HepG2 (cell line): ENCODE results near the gene CDH22. TPM values are rescaled to one million over a fixed set of nuclear protein-coding genes. Genes with fewer than 3 reads are reported as not detected.

ENCODE experiments used
- ATAC-seq: fragments of 200-7000 bp; cut with Tn5 transposase; 3 replicates; pipeline ENCODE4 v1.9.1; 2020; ENCODE audit warnings: mild to moderate bottlenecking, moderate library complexity
- BruUV-seq: library from RNA; stranded (reverse); fragments of 400-500 nt; replicated peaks from 2 replicates; lab custom pipeline; 2021; lab: Mats Ljungman, UMichigan
- CTCF ChIA-PET: fragments of 300-600 bp; formaldehyde crosslinking; extraction: SDS; loops from one replicate; lab custom pipeline; 2021; ENCODE audit warnings: low total read pairs, inconsistent platforms, low intra/inter-chr PET ratio; lab: Yijun Ruan, JAX
- POLR2A ChIA-PET: fragments of 350-600 bp; sonication (Branson Sonifier 250); formaldehyde crosslinking; loops from one replicate; lab custom pipeline; 2020; ENCODE audit warnings: antibody characterized with exemption, inconsistent platforms; lab: Yijun Ruan, JAX
- DNase-seq: peaks from one replicate; pipeline ENCODE4 v3.0.0-alpha.2; 2015; ENCODE audit warnings: low spot score
- FAIRE-seq: peaks from 3 replicates; lab custom pipeline; 2011; peaks lifted over from hg19 to GRCh38; lab: Jason Lieb, UNC
- H2AFZ ChIP-seq: one replicate; pipeline ENCODE4 v1.6.1; 2011; ENCODE audit warnings: low read length, inconsistent platforms
- H3K27ac ChIP-seq: fragments of 300-600 bp; 3 replicates; pipeline ENCODE4 v1.8.0; 2011; ENCODE audit warnings: mixed run types, mild to moderate bottlenecking, mixed read lengths, low read length, inconsistent platforms; ENCODE audit not compliant: insufficient read depth; ENCODE audit errors: extremely low read length
- H3K27me3 ChIP-seq, 2 experiments: fragments of 200-600 bp in 1 of 2; 2 replicates in 1 of 2; 3 replicates in 1 of 2; pipeline versions ENCODE4 v1.6.0 to v1.8.0; 2011; ENCODE audit warnings: low read length in 2 of 2, mild to moderate bottlenecking in 2 of 2, moderate library complexity in 2 of 2, inconsistent platforms in 1 of 2; ENCODE audit not compliant: insufficient read depth in 2 of 2, control insufficient read depth in 1 of 2
- H3K36me3 ChIP-seq, 2 experiments: fragments of 200-600 bp in 1 of 2; replicated peaks in 1 of 2; 2 replicates in 1 of 2; 3 replicates in 1 of 2; pipeline versions ENCODE4 v1.5.1 to v1.8.0; 2011; ENCODE audit warnings: low read length in 2 of 2, inconsistent platforms in 1 of 2; ENCODE audit not compliant: insufficient read depth in 2 of 2, control insufficient read depth in 1 of 2
- H3K4me1 ChIP-seq: 2 replicates; pipeline ENCODE4 v1.5.1; 2012; ENCODE audit warnings: low read length, inconsistent platforms; ENCODE audit not compliant: insufficient read depth
- H3K4me2 ChIP-seq: 2 replicates; pipeline ENCODE4 v1.6.0; 2011; ENCODE audit warnings: low read depth, low read length, inconsistent platforms
- H3K4me3 ChIP-seq, 3 experiments: fragments of 200-600 bp in 1 of 3; sonication (generic), shearing (Covaris generic) in 1 of 3; replicated peaks in 1 of 3; 2 replicates each; pipeline ENCODE4 v1.5.1; 2011 to 2016; ENCODE audit warnings: low read length in 3 of 3, inconsistent platforms in 2 of 3, low read depth in 2 of 3, mild to moderate bottlenecking in 2 of 3, control low read depth in 1 of 3, mixed read lengths in 1 of 3; ENCODE audit not compliant: insufficient read depth in 1 of 3
- H3K79me2 ChIP-seq: one replicate; pipeline ENCODE4 v1.6.1; 2011; ENCODE audit warnings: low read length, inconsistent platforms; ENCODE audit not compliant: insufficient read depth
- H3K9ac ChIP-seq: 2 replicates; pipeline ENCODE4 v1.6.0; 2011; ENCODE audit warnings: mild to moderate bottlenecking, low read depth, low read length, inconsistent platforms; ENCODE audit not compliant: insufficient read depth
- H3K9me3 ChIP-seq: 2 replicates; pipeline ENCODE4 v1.5.1; 2012; ENCODE audit warnings: mild to moderate bottlenecking, low read length
- H4K20me1 ChIP-seq: 2 replicates; pipeline ENCODE4 v1.6.0; 2011; ENCODE audit warnings: inconsistent platforms, mild to moderate bottlenecking, low read length, moderate library complexity; ENCODE audit not compliant: insufficient read depth
- EED ChIP-seq: sonication (generic); formaldehyde crosslinking; IDR thresholded peaks from 2 replicates; pipeline ENCODE4 v1.5.0; 2020; ENCODE audit warnings: mild to moderate bottlenecking, missing genetic modification reagents
- FOXO1 ChIP-seq: sonication (generic); formaldehyde crosslinking; IDR thresholded peaks from 2 replicates; pipeline ENCODE4 v1.4.0; 2020; ENCODE audit warnings: missing genetic modification reagents
- GABPA ChIP-seq, 2 experiments: IDR thresholded peaks; 2 replicates each; pipeline ENCODE4 v1.6.1; 2011 to 2016; ENCODE audit warnings: low read depth in 2 of 2, low read length in 1 of 2, missing biosample characterization in 1 of 2, missing genetic modification characterization in 1 of 2
- HOXD1 ChIP-seq: sonication (generic); formaldehyde crosslinking; IDR thresholded peaks from 2 replicates; pipeline ENCODE4 v1.5.0; 2020; ENCODE audit warnings: missing genetic modification reagents
- KDM2A ChIP-seq: sonication (generic); formaldehyde crosslinking; IDR thresholded peaks from 2 replicates; pipeline ENCODE4 v1.4.0; 2020; ENCODE audit warnings: low read depth, missing genetic modification reagents, borderline replicate concordance
- MED1 ChIP-seq: sonication (generic); formaldehyde crosslinking; IDR thresholded peaks from 2 replicates; pipeline ENCODE4 v1.4.0; 2020; ENCODE audit warnings: missing genetic modification reagents
- NFKB2 ChIP-seq: sonication (generic); formaldehyde crosslinking; IDR thresholded peaks from 2 replicates; pipeline ENCODE4 v1.4.0; 2020; ENCODE audit warnings: missing genetic modification reagents, borderline replicate concordance
- PITX1 ChIP-seq: sonication (generic); formaldehyde crosslinking; IDR thresholded peaks from 2 replicates; pipeline ENCODE4 v1.5.1; 2020; ENCODE audit warnings: mild to moderate bottlenecking, missing genetic modification reagents
- POLR2A ChIP-seq, 2 experiments: IDR thresholded peaks; 2 replicates each; pipeline ENCODE4 v1.6.1; 2011; ENCODE audit warnings: low read depth in 2 of 2, low read length in 2 of 2, mild to moderate bottlenecking in 1 of 2, moderate library complexity in 1 of 2; ENCODE audit not compliant: insufficient read depth in 1 of 2
- ZNF598 ChIP-seq: sonication (generic); formaldehyde crosslinking; IDR thresholded peaks from 2 replicates; pipeline ENCODE4 v1.5.1; 2020; ENCODE audit warnings: mild to moderate bottlenecking, missing genetic modification reagents, borderline replicate concordance
- ZNF766 ChIP-seq: sonication (generic); formaldehyde crosslinking; IDR thresholded peaks from 2 replicates; pipeline ENCODE4 v1.5.0; 2020; ENCODE audit warnings: missing genetic modification reagents, borderline replicate concordance
- WGBS: methylation state at CpG from one replicate; pipeline ENCODE4 v1.1.6; 2017; ENCODE audit warnings: low lambda C conversion rate; 5-methylcytosine and 5-hydroxymethylcytosine counted together
- in situ Hi-C: cut with HindIII; loops from 2 replicates; pipeline ENCODE4 v1.10.0; 2017; ENCODE audit warnings: low pct_unique_long_range_greater_than_20kb; ENCODE audit not compliant: extremely low pct_ligation_motif_present
- intact Hi-C: fragments of 100-400 bp; cut with micrococcal nuclease; formaldehyde crosslinking; loops from one replicate; pipeline ENCODE4 v1.10.0; 2022; ENCODE audit not compliant: unreplicated experiment
- polyA plus RNA-seq, 8 experiments: library from polyadenylated mRNA; depleted of rRNA in 3 of 8; stranded (reverse) in 7 of 8; unstranded in 1 of 8; fragments of >200 nt; fragmentation: Illumina TruSeq in 4 of 8; extraction: Trizol in 4 of 8; gene quantifications; 2 replicates each; pipeline versions ENCODE4 v1.2.1 to v1.2.3, GENCODE V29; 2011 to 2016; ENCODE audit warnings: low read depth in 4 of 8, missing spikeins in 1 of 8, mixed read lengths in 1 of 8; ENCODE audit not compliant: insufficient read depth in 1 of 8
- total RNA-seq, 5 experiments: library from RNA; depleted of rRNA; stranded (reverse); fragments of >200 nt; fragmentation: Illumina TruSeq; extraction: Trizol; gene quantifications; 2 replicates each; pipeline ENCODE4 v1.2.3, GENCODE V29; 2016; ENCODE audit warnings: low read depth in 1 of 5
- TF ChIP-seq, protein P1 (sequence below): sonication (generic); formaldehyde crosslinking; IDR thresholded peaks from 2 replicates; pipeline ENCODE4 v1.4.0; 2020; ENCODE audit warnings: missing genetic modification reagents
- TF ChIP-seq, protein P2 (sequence below): sonication (generic); formaldehyde crosslinking; IDR thresholded peaks from 2 replicates; pipeline ENCODE4 v1.4.0; 2020; ENCODE audit warnings: missing genetic modification reagents
- TF ChIP-seq, protein P3 (sequence below): sonication (generic); formaldehyde crosslinking; IDR thresholded peaks from 2 replicates; pipeline ENCODE4 v1.4.0; 2020; ENCODE audit warnings: missing genetic modification reagents

The CDH22 gene
- total and polyA plus RNA-seq, 2 of the 13 experiments (the other 11 are each of a cell fraction or from before 2014, with no cell fraction given), result not detected

DNA sequence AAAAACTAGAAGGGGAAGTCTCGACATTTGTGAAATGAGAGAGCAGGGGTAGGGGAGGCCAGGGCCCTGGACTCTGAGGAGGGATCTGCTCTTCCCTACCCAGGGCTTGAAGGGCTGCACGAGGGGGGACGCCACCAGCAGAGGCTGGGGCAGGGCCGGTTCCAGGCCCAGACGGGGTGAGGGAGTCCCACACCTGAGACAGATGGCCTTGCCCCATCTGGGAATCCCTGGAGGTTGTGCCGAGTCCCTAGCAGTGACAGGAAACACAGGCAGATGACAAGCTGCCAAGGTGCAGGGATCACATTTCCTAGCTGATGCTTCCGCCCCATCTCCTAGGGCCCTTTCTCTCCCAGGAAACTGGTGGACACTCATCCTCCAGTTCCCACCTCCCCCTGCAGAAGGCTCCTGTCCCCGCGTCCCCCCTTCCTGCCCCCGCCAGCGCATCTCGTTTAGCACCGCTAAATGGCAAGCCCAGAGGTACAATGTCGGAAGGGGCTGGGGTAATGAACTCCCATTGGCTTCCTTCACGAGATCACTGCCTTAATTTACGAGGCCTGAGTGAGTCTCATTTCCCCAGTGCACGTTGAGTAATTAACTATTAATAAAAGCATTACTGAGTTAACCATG, 35.2 kb upstream of the CDH22 start:
- Histone ChIP-seq H2AFZ (no peak overlapping the region), H3K4me3 (peak overlapping the region in 1 of 3 experiments; percentile 23; a peak in 1 of 6 replicates), H3K79me2 (no peaks in the 10 kb centered on the region), H3K4me2 (peak overlapping the region; percentile 26; the same call in 1 of the 2 replicates), H3K27me3 (peaks cover 10 to 36% of the 10 kb centered on the region in 2 experiments; a peak in 4 of 5 replicates), H3K36me3 (no peaks in the 10 kb centered on the region), H3K9me3 (no peaks in the 10 kb centered on the region), H4K20me1 (no peaks in the 10 kb centered on the region), H3K9ac (no peak overlapping the region), H3K27ac (no peak overlapping the region), H3K4me1 (peaks cover 15% of the 10 kb centered on the region)
- 13% methylated on average over 17 of the region's 17 CpGs for WGBS
- no TSS peak for BruUV-seq
- in situ Hi-C loops, result no loop called here
- ATAC-seq (peak; percentile 51), FAIRE-seq (no peak), DNase-seq (no peak)
- ChIA-PET CTCF (no interaction called here), POLR2A (interaction anchor here (3.3 kb wide), 1 partner anchor 21 kb away, joined by 13 read pairs; no protein-coding TSS in a partner anchor)
- intact Hi-C loops, result no loop called here
- TF ChIP-seq PITX1 (CRISPR knock-in tag), result 0 out of 2 replicates have a peak, but pooled peaks have one; percentile 24
- TF ChIP-seq, protein P1, sequence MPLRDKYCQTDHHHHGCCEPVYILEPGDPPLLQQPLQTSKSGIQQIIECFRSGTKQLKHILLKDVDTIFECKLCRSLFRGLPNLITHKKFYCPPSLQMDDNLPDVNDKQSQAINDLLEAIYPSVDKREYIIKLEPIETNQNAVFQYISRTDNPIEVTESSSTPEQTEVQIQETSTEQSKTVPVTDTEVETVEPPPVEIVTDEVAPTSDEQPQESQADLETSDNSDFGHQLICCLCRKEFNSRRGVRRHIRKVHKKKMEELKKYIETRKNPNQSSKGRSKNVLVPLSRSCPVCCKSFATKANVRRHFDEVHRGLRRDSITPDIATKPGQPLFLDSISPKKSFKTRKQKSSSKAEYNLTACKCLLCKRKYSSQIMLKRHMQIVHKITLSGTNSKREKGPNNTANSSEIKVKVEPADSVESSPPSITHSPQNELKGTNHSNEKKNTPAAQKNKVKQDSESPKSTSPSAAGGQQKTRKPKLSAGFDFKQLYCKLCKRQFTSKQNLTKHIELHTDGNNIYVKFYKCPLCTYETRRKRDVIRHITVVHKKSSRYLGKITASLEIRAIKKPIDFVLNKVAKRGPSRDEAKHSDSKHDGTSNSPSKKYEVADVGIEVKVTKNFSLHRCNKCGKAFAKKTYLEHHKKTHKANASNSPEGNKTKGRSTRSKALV (CRISPR knock-in tag), result 0 out of 2 replicates have a peak, but pooled peaks have one; percentile 32
- 0 out of 2 replicates have a peak, but pooled peaks have one; percentile 19 for TF ChIP-seq ZNF766 (CRISPR knock-in tag)
- TF ChIP-seq, protein P2, sequence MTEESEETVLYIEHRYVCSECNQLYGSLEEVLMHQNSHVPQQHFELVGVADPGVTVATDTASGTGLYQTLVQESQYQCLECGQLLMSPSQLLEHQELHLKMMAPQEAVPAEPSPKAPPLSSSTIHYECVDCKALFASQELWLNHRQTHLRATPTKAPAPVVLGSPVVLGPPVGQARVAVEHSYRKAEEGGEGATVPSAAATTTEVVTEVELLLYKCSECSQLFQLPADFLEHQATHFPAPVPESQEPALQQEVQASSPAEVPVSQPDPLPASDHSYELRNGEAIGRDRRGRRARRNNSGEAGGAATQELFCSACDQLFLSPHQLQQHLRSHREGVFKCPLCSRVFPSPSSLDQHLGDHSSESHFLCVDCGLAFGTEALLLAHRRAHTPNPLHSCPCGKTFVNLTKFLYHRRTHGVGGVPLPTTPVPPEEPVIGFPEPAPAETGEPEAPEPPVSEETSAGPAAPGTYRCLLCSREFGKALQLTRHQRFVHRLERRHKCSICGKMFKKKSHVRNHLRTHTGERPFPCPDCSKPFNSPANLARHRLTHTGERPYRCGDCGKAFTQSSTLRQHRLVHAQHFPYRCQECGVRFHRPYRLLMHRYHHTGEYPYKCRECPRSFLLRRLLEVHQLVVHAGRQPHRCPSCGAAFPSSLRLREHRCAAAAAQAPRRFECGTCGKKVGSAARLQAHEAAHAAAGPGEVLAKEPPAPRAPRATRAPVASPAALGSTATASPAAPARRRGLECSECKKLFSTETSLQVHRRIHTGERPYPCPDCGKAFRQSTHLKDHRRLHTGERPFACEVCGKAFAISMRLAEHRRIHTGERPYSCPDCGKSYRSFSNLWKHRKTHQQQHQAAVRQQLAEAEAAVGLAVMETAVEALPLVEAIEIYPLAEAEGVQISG, result peak; percentile 18; the same call in 1 of the 2 replicates
- TF ChIP-seq FOXO1, result no peak
- no peak for TF ChIP-seq GABPA (IDR thresholded peaks at IDR 0.05; ENCODE audit: low read depth, low read length)
- peak; percentile 22; the same call in 1 of the 2 replicates for TF ChIP-seq GABPA (CRISPR knock-in tag; IDR thresholded peaks at IDR 0.05; ENCODE audit: low read depth)
- peak; percentile 58; the same call in 1 of the 2 replicates for TF ChIP-seq ZNF598 (CRISPR knock-in tag)
- TF ChIP-seq MED1 (CRISPR knock-in tag), result peak; percentile 41
- peak; percentile 41; the same call in 1 of the 2 replicates for TF ChIP-seq NFKB2 (CRISPR knock-in tag)
- TF ChIP-seq KDM2A (CRISPR knock-in tag), result peak; percentile 77; the same call in 1 of the 2 replicates
- 0 out of 2 replicates have a peak, but pooled peaks have one; percentile 31 for TF ChIP-seq EED (CRISPR knock-in tag)
- TF ChIP-seq POLR2A (IDR thresholded peaks at IDR 0.05; ENCODE audit: insufficient read depth in 1 of 2, low read depth in 2 of 2, low read length in 2 of 2), result peak in 1 of 2 experiments; percentile 24; a peak in 2 of 4 replicates
- TF ChIP-seq HOXD1, result no peak
- TF ChIP-seq, protein P3, sequence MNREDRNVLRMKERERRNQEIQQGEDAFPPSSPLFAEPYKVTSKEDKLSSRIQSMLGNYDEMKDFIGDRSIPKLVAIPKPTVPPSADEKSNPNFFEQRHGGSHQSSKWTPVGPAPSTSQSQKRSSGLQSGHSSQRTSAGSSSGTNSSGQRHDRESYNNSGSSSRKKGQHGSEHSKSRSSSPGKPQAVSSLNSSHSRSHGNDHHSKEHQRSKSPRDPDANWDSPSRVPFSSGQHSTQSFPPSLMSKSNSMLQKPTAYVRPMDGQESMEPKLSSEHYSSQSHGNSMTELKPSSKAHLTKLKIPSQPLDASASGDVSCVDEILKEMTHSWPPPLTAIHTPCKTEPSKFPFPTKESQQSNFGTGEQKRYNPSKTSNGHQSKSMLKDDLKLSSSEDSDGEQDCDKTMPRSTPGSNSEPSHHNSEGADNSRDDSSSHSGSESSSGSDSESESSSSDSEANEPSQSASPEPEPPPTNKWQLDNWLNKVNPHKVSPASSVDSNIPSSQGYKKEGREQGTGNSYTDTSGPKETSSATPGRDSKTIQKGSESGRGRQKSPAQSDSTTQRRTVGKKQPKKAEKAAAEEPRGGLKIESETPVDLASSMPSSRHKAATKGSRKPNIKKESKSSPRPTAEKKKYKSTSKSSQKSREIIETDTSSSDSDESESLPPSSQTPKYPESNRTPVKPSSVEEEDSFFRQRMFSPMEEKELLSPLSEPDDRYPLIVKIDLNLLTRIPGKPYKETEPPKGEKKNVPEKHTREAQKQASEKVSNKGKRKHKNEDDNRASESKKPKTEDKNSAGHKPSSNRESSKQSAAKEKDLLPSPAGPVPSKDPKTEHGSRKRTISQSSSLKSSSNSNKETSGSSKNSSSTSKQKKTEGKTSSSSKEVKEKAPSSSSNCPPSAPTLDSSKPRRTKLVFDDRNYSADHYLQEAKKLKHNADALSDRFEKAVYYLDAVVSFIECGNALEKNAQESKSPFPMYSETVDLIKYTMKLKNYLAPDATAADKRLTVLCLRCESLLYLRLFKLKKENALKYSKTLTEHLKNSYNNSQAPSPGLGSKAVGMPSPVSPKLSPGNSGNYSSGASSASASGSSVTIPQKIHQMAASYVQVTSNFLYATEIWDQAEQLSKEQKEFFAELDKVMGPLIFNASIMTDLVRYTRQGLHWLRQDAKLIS (CRISPR knock-in tag), result no peak
